T-cell (primary cell): ENCODE data around the gene LST1. TPM values are rescaled to one million over a fixed set of nuclear protein-coding genes. Genes with fewer than 3 reads are reported as not detected.
A peak's percentile ranks its signal among the peaks of the same experiment; 100 is the strongest.
"Not testable (repeated sequence)": the region's sequence is repeated elsewhere in the genome, so short reads cannot be mapped to it uniquely, and the experiment has no call there.

ENCODE experiments used
- ATAC-seq, 4 experiments: fragments of 200-7000 bp in 3 of 4; fragments of 150-1000 bp in 1 of 4; cut with Tn5 transposase; replicated peaks in 1 of 4; 1 replicate in 3 of 4; 2 replicates in 1 of 4; pipeline ENCODE4 v1.10.0; 2021; ENCODE audit warnings: moderate library complexity in 3 of 4, mild to moderate bottlenecking in 2 of 4, moderate number of reproducible peaks in 1 of 4
- CTCF ChIA-PET, 2 donors: fragments of 300-600 bp; sonication (Branson Sonifier 250); formaldehyde crosslinking; loops; one replicate each; lab custom pipeline; 2022; ENCODE audit warnings: antibody characterized with exemption in 2 of 2; lab: Charles Lee
- POLR2A ChIA-PET, 2 donors: fragments of 300-600 bp; sonication (Branson Sonifier 250); formaldehyde crosslinking; loops; one replicate each; lab custom pipeline; 2022; ENCODE audit warnings: antibody characterized with exemption in 2 of 2; lab: Charles Lee
- DNase-seq, 35 experiments: peaks; one replicate each; pipeline versions ENCODE4 v3.0.0 to v3.0.0-alpha.2; 2013 to 2023
- H3K27ac ChIP-seq: one replicate; pipeline ENCODE4 v1.5.1; 2013; ENCODE audit warnings: low read length
- H3K27me3 ChIP-seq, 2 experiments: replicated peaks in 1 of 2; 1 replicate in 1 of 2; 2 replicates in 1 of 2; pipeline versions ENCODE4 v1.6.1 to v1.7.0; 2013; ENCODE audit warnings: low read length in 1 of 2, mixed read lengths in 1 of 2; ENCODE audit not compliant: control insufficient read depth in 2 of 2, insufficient read depth in 2 of 2; ENCODE audit errors: extremely low read depth in 1 of 2
- H3K36me3 ChIP-seq, 2 donors: 1 replicate in 1 of 2; 2 replicates in 1 of 2; pipeline versions ENCODE4 v1.6.1 to v1.7.0; 2013; ENCODE audit warnings: low read length in 1 of 2; ENCODE audit not compliant: control insufficient read depth in 2 of 2, insufficient read depth in 1 of 2; ENCODE audit errors: extremely low read depth in 1 of 2
- H3K4me1 ChIP-seq, 2 experiments: 1 replicate in 1 of 2; 2 replicates in 1 of 2; pipeline versions ENCODE4 v1.6.1 to v1.7.0; 2013; ENCODE audit warnings: low read length in 2 of 2, mixed read lengths in 1 of 2; ENCODE audit not compliant: insufficient read depth in 2 of 2, control insufficient read depth in 1 of 2; ENCODE audit errors: extremely low read depth in 1 of 2
- H3K4me3 ChIP-seq, 2 donors: 1 replicate in 1 of 2; 2 replicates in 1 of 2; pipeline versions ENCODE4 v1.5.1 to v1.7.0; 2013; ENCODE audit warnings: mild to moderate bottlenecking in 2 of 2, low read length in 1 of 2, moderate library complexity in 1 of 2; ENCODE audit not compliant: control insufficient read depth in 1 of 2; ENCODE audit errors: extremely low read depth in 1 of 2
- H3K9me3 ChIP-seq: 2 replicates; pipeline ENCODE4 v1.7.0; 2013
- H3K27ac Mint-ChIP-seq, 2 donors: one replicate each; pipeline ENCODE4 v1.8.0; 2020 to 2021; ENCODE audit warnings: mild to moderate bottlenecking in 2 of 2, mixed read lengths in 2 of 2
- H3K27me3 Mint-ChIP-seq, 2 donors: one replicate each; pipeline ENCODE4 v1.8.0; 2021 to 2022; ENCODE audit warnings: mixed read lengths in 2 of 2
- H3K36me3 Mint-ChIP-seq: one replicate; pipeline ENCODE4 v1.8.0; 2021; ENCODE audit warnings: mixed read lengths
- H3K4me1 Mint-ChIP-seq, 3 donors: one replicate each; pipeline ENCODE4 v1.8.0; 2020 to 2022; ENCODE audit warnings: mixed read lengths in 3 of 3, mild to moderate bottlenecking in 1 of 3
- H3K4me3 Mint-ChIP-seq, 3 donors: one replicate each; pipeline ENCODE4 v1.8.0; 2020 to 2022; ENCODE audit warnings: mild to moderate bottlenecking in 3 of 3, mixed read lengths in 3 of 3, moderate library complexity in 3 of 3
- H3K9me3 Mint-ChIP-seq, 3 donors: one replicate each; pipeline ENCODE4 v1.8.0; 2020 to 2022; ENCODE audit warnings: mixed read lengths in 3 of 3
- WGBS: methylation state at CpG from one replicate; pipeline ENCODE4 v1.1.5; 2013; ENCODE audit warnings: missing lambda C conversion rate; ENCODE audit not compliant: insufficient coverage; 5-methylcytosine and 5-hydroxymethylcytosine counted together
- total RNA-seq, 35 experiments: library from RNA in 6 of 35; stranded (reverse) in 6 of 35; fragments of 120-200 nt in 1 of 35; gene quantifications; one replicate each; pipeline versions ENCODE4 v1.2.1 to v1.2.4 and lab custom pipeline; 2013 to 2026

The LST1 gene
- total RNA-seq, 5 donors from 2014 or later (not counting 1 experiment from before 2014, with no cell fraction given), result 13.4 to 28.0 (median 20.4) TPM

GRCh38 chr6:31547727-31548543 is 38.1 kb upstream of the LST1 start:
- Mint-ChIP-seq H3K9me3 (no peaks in the 10 kb centered on the region), H3K27ac (peak overlapping the region; percentile 88 to 92), H3K4me3 (peak overlapping the region; percentile 84 to 88 (median 88)), H3K36me3 (no peaks in the 10 kb centered on the region), H3K27me3 (no peaks in the 10 kb centered on the region), H3K4me1 (peaks cover 31 to 38% (median 34%) of the 10 kb centered on the region in 3 donors)
- Histone ChIP-seq H3K4me1 (peaks cover 13 to 36% of the 10 kb centered on the region in 2 experiments), H3K27ac (peak overlapping the region; percentile 82), H3K9me3 (no peaks in the 10 kb centered on the region), H3K36me3 (peaks cover 0 to 8% of the 10 kb centered on the region in 2 donors), H3K4me3 (peak overlapping the region in 1 of 2 donors; percentile 46), H3K27me3 (no peaks in the 10 kb centered on the region)
- 96% methylated on average over 20 of the region's 24 CpGs for WGBS
- ChIA-PET POLR2A (interaction anchor here (0.6 to 1.0 kb wide), 5 partner anchors 35 to 934 kb away, joined by 3 to 11 read pairs (median 3); partner anchors contain the start of genes NCR3 (in 1 of the 2) and NEU1 (in 1 of the 2)), CTCF (interaction anchor here (0.6 to 7.0 kb wide), 17 partner anchors 21 to 259 kb away, joined by 3 to 244 read pairs (median 5); partner anchors contain the start of genes NCR3 (in 2 of the 2), LTB (in 1 of the 2), MSH5 (in 1 of the 2) and TNF (in 1 of the 2))
- ATAC-seq, result no peak
- DNase-seq, result no peak

DNA sequence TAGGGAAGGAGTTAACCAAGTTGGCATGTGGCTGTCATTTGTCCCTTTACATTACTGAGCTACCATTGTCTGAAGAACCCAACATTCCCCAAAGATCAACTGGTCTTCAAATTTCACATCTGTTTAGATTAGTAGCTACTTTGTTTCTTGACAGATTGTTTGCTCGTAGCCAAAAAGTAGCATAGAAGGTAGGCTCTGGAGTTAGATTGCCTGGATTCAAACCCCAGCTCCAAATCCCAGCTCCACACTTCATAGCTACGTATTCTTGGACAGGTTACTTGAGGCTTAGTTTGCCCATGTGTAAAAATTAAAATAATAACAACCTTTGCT is 37.6 kb upstream of the LST1 start:
- ChIA-PET POLR2A (interaction anchor here (0.6 to 1.0 kb wide), 3 partner anchors 45 to 274 kb away, joined by 3 read pairs; partner anchors contain the start of gene NCR3 (in 1 of the 2)), CTCF (interaction anchor here (0.6 to 7.0 kb wide), 13 partner anchors 21 to 223 kb away, joined by 3 to 244 read pairs (median 5); partner anchors contain the start of genes NCR3 (in 2 of the 2), LTB (in 1 of the 2), MSH5 (in 1 of the 2) and TNF (in 1 of the 2))
- Histone ChIP-seq H3K4me3 (no peak overlapping the region), H3K9me3 (no peaks in the 10 kb centered on the region), H3K4me1 (peaks cover 11 to 35% of the 10 kb centered on the region in 2 experiments), H3K36me3 (peaks cover 0 to 8% of the 10 kb centered on the region in 2 donors), H3K27ac (peak overlapping the region; percentile 82), H3K27me3 (no peaks in the 10 kb centered on the region)
- Mint-ChIP-seq H3K27ac (peak overlapping the region; percentile 48 to 88), H3K9me3 (no peaks in the 10 kb centered on the region), H3K27me3 (no peaks in the 10 kb centered on the region), H3K4me1 (peaks cover 26 to 34% (median 29%) of the 10 kb centered on the region in 3 donors), H3K4me3 (peak overlapping the region in 2 of 3 donors; percentile 88), H3K36me3 (no peaks in the 10 kb centered on the region)
- no peak for DNase-seq
- no CpG with 5 or more reads among the region's 2 CpGs for WGBS
- no peak for ATAC-seq

GRCh38 chr6:31551371-31551770 is 34.7 kb upstream of the LST1 start:
- H3K27ac Mint-ChIP-seq, result peak overlapping the region; percentile 74 to 82
- not testable (repeated sequence) for H3K9me3 ChIP-seq, H3K4me3 ChIP-seq, H3K36me3 ChIP-seq, H3K36me3 Mint-ChIP-seq, H3K27me3 Mint-ChIP-seq, H3K27me3 ChIP-seq, H3K27ac ChIP-seq, H3K4me3 Mint-ChIP-seq, H3K9me3 Mint-ChIP-seq
- H3K4me1 ChIP-seq, result peaks cover 11 to 38% of the 10 kb centered on the region in 2 experiments
- ATAC-seq (peak in 1 of 4 experiments; percentile 19), DNase-seq (peak in 34 of 35 experiments; percentile 37 to 83 (median 56))
- peaks cover 26 to 44% (median 39%) of the 10 kb centered on the region in 3 donors for H3K4me1 Mint-ChIP-seq
- ChIA-PET POLR2A (interaction anchor here (0.9 to 1.3 kb wide), 4 partner anchors 10 to 46 kb away, joined by 3 to 8 read pairs (median 4); partner anchors contain the start of genes DDX39B (in 1 of the 2) and TNF (in 1 of the 2)), CTCF (interaction anchor here (0.6 to 7.0 kb wide), 18 partner anchors 9 to 294 kb away, joined by 3 to 244 read pairs (median 4); partner anchors contain the start of genes LTB (in 2 of the 2), DDX39B (in 1 of the 2), LST1 (in 1 of the 2) and NCR3 (in 1 of the 2))
- 19% methylated on average over 4 of the region's 5 CpGs for WGBS

GRCh38 chr6:31556307-31556706 is 29.8 kb upstream of the LST1 start:
- no CpG with 5 or more reads among the region's 3 CpGs for WGBS
- H3K4me1 ChIP-seq, result peaks cover 36 to 64% of the 10 kb centered on the region in 2 experiments
- peaks cover 51 to 62% (median 59%) of the 10 kb centered on the region in 3 donors for H3K4me1 Mint-ChIP-seq
- no peak overlapping the region for H3K4me3 Mint-ChIP-seq
- ChIA-PET POLR2A (no interaction called here), CTCF (interaction anchor here (1.0 to 2.0 kb wide), 4 partner anchors 20 to 42 kb away, joined by 4 to 9 read pairs (median 4); partner anchors contain the start of gene LST1 (in 1 of the 2))
- H3K27me3 ChIP-seq, result no peaks in the 10 kb centered on the region
- peaks cover 0 to 9% of the 10 kb centered on the region in 2 donors for H3K36me3 ChIP-seq
- no peaks in the 10 kb centered on the region for H3K9me3 ChIP-seq
- peak overlapping the region; percentile 15 for H3K27ac ChIP-seq
- peaks cover 13% of the 10 kb centered on the region for H3K36me3 Mint-ChIP-seq
- no peak for DNase-seq
- H3K27me3 Mint-ChIP-seq, result no peaks in the 10 kb centered on the region
- ATAC-seq, result no peak
- peak overlapping the region in 1 of 2 donors; percentile 73 for H3K27ac Mint-ChIP-seq
- no peaks in the 10 kb centered on the region for H3K9me3 Mint-ChIP-seq
- H3K4me3 ChIP-seq, result no peak overlapping the region

GRCh38 chr6:31557443-31558317 is 28.4 kb upstream of the LST1 start:
- peak overlapping the region in 1 of 3 donors; percentile 92 for H3K4me3 Mint-ChIP-seq
- H3K9me3 ChIP-seq, result no peaks in the 10 kb centered on the region

More at GRCh38 chr6:31557443-31558317, 28.4 kb upstream of the LST1 start:
- peak overlapping the region; percentile 44 to 71 for H3K27ac Mint-ChIP-seq
- ATAC-seq (no peak), DNase-seq (no peak)
- Histone ChIP-seq H3K4me3 (peak overlapping the region in 1 of 2 donors; percentile 27), H3K27ac (peak overlapping the region; percentile 81), H3K4me1 (peaks cover 36 to 66% of the 10 kb centered on the region in 2 experiments), H3K27me3 (no peaks in the 10 kb centered on the region), H3K36me3 (peaks cover 0 to 12% of the 10 kb centered on the region in 2 donors)
- ChIA-PET POLR2A (interaction anchor here in 1 of 2 donors (0.6 kb wide), 1 partner anchor 39 kb away, joined by 8 read pairs; no protein-coding TSS in a partner anchor), CTCF (no interaction called here)
- 74% methylated on average over 13 of the region's 24 CpGs for WGBS
- peaks cover 19% of the 10 kb centered on the region for H3K36me3 Mint-ChIP-seq
- H3K27me3 Mint-ChIP-seq, result no peaks in the 10 kb centered on the region
- no peaks in the 10 kb centered on the region for H3K9me3 Mint-ChIP-seq
- H3K4me1 Mint-ChIP-seq, result peaks cover 57 to 68% (median 63%) of the 10 kb centered on the region in 3 donors
